SK-N-MC (cell line): ENCODE results near the gene CTCF.

ENCODE experiments used
- DNase-seq: peaks from one replicate; pipeline ENCODE4 v3.0.0-alpha.2; 2011; ENCODE audit warnings: low read depth, low spot score
- H3K27ac ChIP-seq: fragments of 200-600 bp; sonication (generic); 2 replicates; pipeline ENCODE4 v1.5.1; 2016; ENCODE audit warnings: mixed run types
- H3K36me3 ChIP-seq: fragments of 200-600 bp; sonication (generic); 2 replicates; pipeline ENCODE4 v1.6.1; 2017; ENCODE audit warnings: antibody characterized with exemption, low read length, mixed read lengths; ENCODE audit not compliant: insufficient read depth
- H3K4me3 ChIP-seq: fragments of 200-600 bp; sonication (generic); 2 replicates; pipeline ENCODE4 v1.5.1; 2016
- H3K9ac ChIP-seq: fragments of 200-600 bp; sonication (generic); 2 replicates; pipeline ENCODE4 v1.8.0; 2017; ENCODE audit warnings: mixed run types, mixed read lengths; ENCODE audit not compliant: insufficient read length
- H3K9me3 ChIP-seq: fragments of 200-600 bp; sonication (generic); 2 replicates; pipeline ENCODE4 v1.6.1; 2017; ENCODE audit warnings: low read depth, mild to moderate bottlenecking, antibody characterized with exemption, low read length, moderate library complexity, mixed read lengths
- EZH2 ChIP-seq: fragments of 200-600 bp; sonication (generic); IDR thresholded peaks from one replicate; pipeline ENCODE4 v1.6.1; 2017; ENCODE audit warnings: antibody characterized with exemption
- FOXP2 ChIP-seq: optimal IDR thresholded peaks from 2 replicates; pipeline ENCODE3; 2011; ENCODE audit warnings: mild to moderate bottlenecking, moderate library complexity; ENCODE audit not compliant: insufficient read depth; ENCODE audit errors: extremely low read length, control extremely low read depth
- POLR2AphosphoS5 ChIP-seq: IDR thresholded peaks from 2 replicates; pipeline ENCODE4 v1.6.1; 2012; ENCODE audit warnings: mild to moderate bottlenecking, low read depth, low read length, borderline replicate concordance

CTCF gene

DNA sequence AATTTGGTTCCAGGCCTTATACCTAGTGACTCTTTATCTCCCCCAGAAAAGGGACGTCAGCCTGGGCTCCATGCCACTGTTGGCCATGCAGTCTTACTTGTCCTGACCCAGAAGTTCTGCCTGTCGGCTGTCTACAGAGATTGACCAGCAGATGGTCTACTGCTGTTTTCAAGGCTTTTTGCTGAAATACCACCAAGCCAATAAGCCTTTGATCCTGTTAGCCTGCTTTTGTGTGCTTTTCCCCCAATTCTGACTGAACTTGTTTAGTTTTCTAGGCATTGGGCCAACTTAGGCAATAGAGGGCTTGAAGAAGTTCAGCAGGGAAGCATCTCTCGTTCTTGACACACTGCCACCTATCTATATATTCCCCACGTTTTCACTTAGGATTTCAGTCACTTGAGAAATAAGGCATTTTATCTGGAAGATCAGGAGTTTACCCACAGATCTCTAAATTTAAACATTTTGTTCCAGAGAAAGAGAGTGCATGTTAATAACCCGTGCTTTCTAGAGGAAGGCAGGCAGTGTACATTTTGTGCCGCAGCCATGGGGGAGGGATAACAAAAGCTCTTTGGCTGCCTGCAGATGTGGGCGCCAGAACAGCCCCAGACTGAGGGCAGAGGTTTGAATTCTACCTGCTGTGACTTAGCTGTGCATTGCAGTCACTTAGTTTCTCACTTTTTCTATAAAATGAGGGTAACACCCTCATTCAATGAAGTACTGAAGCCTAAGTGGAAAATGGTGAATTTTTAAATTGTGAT, 70.3 kb downstream of the CTCF start:
- Histone ChIP-seq H3K9me3 (no peaks in the 10 kb centered on the region), H3K9ac (no peak overlapping the region), H3K4me3 (no peak overlapping the region), H3K27ac (no peak overlapping the region), H3K36me3 (peaks cover 26% of the 10 kb centered on the region; the same call in 1 of the 2 replicates)
- no peak for TF ChIP-seq POLR2AphosphoS5
- TF ChIP-seq EZH2: no peak
- TF ChIP-seq FOXP2: no peak
- DNase-seq: no peak

DNA sequence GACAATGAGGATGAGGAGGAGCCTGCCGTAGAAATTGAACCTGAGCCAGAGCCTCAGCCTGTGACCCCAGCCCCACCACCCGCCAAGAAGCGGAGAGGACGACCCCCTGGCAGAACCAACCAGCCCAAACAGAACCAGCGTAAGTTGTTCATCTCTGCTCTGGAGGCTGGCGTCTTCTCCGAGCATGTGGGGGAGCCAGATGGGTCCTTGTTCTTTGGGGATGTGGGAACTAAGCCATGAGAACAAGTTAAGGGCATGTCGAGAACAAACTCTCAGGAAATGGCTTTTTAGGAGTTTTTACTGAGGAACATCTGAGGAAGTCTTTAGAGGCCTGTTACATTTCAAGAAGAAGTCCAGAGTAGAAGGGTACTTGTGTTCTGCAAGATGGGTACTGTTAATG, 74.4 kb downstream of the CTCF start:
- Histone ChIP-seq H3K9me3 (no peaks in the 10 kb centered on the region), H3K27ac (no peak overlapping the region), H3K9ac (no peak overlapping the region), H3K36me3 (peaks cover 25% of the 10 kb centered on the region; the same call in 1 of the 2 replicates), H3K4me3 (no peak overlapping the region)
- DNase-seq: no peak
- TF ChIP-seq POLR2AphosphoS5 (no peak), EZH2 (no peak), FOXP2 (no peak)

DNA sequence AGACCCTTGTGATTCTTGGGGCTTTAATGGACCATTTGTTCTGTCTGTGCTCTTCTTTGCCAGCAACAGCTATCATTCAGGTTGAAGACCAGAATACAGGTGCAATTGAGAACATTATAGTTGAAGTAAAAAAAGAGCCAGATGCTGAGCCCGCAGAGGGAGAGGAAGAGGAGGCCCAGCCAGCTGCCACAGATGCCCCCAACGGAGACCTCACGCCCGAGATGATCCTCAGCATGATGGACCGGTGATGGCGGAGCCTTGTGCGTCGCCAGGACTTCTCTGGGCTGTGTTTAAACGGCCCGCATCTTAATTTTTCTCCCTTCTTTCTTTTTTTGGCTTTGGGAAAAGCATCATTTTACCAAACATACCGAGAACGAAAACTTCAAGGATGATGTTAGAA, 75.3 kb downstream of the CTCF start:
- no peak for TF ChIP-seq FOXP2
- no peak for TF ChIP-seq POLR2AphosphoS5
- no peak for TF ChIP-seq EZH2
- H3K27ac ChIP-seq: no peak overlapping the region
- peaks cover 25% of the 10 kb centered on the region; the same call in 1 of the 2 replicates for H3K36me3 ChIP-seq
- H3K4me3 ChIP-seq: no peak overlapping the region
- H3K9ac ChIP-seq: no peak overlapping the region
- H3K9me3 ChIP-seq: no peaks in the 10 kb centered on the region
- DNase-seq: no peak

DNA sequence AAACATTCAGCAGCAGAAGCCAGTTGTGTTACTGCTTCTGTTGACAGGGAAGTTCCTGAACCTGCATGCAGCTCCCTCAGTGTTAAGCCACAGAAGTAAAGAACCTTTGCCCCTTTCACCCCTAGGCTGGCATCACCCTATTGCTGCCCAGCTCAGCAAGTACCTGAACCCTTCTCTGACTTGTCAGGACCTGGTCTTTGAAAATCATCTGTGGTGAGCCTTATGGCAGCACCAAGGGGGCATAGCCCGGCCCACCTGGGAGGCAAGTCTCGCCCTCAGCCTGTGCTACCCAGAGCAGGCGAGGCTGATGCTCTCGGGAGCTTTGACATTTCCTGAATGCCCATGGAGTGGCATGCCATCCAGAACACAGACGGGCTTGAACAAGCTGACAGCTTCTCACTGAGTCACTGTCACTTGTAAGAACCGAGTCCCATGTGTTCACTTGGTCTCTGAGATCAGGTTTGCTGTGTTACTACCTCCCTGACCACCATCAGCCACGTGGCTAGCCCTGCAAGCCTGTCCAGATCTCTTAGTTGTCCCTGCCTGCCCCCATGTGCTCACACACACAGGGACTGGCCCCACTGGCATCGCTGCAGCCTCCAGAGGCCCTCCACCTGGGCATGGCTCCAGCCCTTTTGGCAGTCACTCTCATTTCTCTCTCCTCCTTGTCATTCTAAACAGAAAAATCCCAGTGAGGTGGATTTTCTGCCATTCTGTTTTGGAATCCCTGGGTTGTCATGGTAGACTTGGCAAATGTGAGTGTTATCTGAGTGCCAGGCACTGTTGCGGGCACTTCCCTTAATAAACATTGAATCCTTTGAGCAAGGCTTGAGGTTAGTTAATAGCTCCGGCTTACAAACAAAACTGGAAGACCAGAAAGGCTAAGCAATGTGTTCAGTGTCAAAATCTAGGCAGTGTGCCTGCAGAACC, 79.7 kb downstream of the CTCF start:
- Histone ChIP-seq H3K9ac (no peak overlapping the region), H3K9me3 (no peaks in the 10 kb centered on the region), H3K4me3 (no peak overlapping the region), H3K36me3 (peaks cover 10% of the 10 kb centered on the region; the same call in 1 of the 2 replicates), H3K27ac (no peak overlapping the region)
- TF ChIP-seq POLR2AphosphoS5: no peak
- no peak for TF ChIP-seq FOXP2
- TF ChIP-seq EZH2: no peak
- no peak for DNase-seq

DNA sequence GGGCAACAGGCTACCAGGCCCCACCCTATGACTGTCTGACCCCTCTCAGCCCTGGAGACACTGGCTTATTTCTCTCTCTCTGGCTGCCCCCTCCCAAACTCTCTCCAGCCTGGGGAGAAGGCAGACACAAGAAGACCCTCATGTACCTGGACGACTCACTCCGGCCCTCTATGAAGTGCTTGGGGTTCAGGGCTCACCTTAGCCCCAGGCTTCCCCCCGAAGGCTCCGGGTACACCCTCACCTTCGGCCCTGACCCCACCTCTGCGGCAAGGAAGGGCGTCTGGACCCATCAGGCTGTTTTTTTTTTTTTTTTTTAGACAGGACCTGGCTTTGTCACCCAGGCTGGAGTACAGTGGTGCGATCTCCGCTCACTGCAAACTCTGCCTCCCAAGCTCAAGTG, 81.7 kb downstream of the CTCF start:
- no peaks in the 10 kb centered on the region; the same call in 1 of the 2 replicates for H3K36me3 ChIP-seq
- TF ChIP-seq EZH2: no peak
- TF ChIP-seq FOXP2: no peak
- no peak for TF ChIP-seq POLR2AphosphoS5
- H3K27ac ChIP-seq: no peak overlapping the region
- no peak overlapping the region for H3K4me3 ChIP-seq
- H3K9me3 ChIP-seq: no peaks in the 10 kb centered on the region
- no peak overlapping the region for H3K9ac ChIP-seq
- DNase-seq: no peak

DNA sequence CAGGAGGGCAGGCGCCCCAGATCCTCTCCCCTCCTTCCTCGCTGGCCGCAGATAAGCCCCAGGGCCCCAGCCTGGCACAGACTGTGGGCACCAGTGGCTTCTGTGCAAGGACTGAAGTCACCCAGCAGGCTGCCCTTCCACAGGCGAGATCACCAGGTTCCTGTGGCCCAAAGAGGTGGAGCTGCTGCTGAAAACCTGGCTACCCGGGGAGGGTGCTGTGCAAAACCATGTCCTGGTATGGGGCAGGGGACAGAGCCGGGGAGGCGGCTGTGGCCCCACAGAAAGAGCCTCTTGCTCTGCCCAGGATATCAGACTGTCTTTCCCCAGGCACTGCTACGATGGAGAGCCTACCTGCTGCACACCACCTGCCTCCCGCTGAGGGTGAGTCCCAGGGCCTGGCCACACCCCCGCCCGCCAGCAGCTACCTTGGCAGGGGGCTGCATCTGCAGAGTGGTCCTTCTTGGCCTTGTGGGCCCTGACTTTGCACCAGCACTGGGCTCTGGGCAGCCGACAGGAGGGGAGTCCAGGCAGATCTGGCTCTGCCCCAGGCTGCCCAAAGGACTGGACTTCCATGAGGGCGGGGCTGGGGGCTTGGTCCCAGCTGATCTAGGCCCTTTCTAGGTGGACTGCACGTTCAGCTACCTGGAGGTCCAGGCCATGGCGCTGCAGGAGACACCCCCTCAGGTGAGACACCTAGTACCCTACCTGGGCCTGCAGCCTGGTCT, 83.2 kb downstream of the CTCF start:
- no peak for DNase-seq
- H3K9ac ChIP-seq: no peak overlapping the region
- TF ChIP-seq POLR2AphosphoS5 (no peak), FOXP2 (no peak), EZH2 (no peak)
- H3K9me3 ChIP-seq: no peaks in the 10 kb centered on the region
- H3K4me3 ChIP-seq: no peak overlapping the region
- H3K36me3 ChIP-seq: no peaks in the 10 kb centered on the region
- H3K27ac ChIP-seq: no peak overlapping the region

DNA sequence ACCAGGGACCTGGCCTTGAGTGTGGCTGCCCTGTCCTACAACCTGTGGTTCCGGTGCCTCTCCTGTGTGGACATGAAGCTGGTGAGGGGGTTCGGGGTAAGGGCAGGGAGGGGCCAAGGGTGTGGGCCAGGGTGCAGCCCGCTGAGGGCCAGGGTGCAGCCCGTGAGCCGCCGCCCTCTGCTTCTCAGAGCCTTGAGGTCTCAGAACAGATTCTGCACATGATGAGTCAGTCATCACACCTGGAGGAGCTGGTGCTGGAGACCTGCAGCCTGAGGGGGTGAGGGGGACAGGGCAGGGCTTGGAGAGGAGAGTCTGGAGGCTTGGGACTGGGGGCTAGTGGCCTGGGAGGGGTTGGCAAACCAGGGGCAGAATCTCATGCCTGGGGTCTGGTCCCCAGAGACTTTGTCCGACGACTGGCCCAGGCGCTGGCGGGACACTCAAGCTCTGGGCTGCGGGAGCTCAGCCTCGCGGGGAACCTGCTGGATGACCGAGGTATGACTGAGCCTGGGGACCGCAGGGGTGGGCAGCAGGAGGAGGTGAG, 84.9 kb downstream of the CTCF start:
- no peaks in the 10 kb centered on the region for H3K36me3 ChIP-seq
- TF ChIP-seq POLR2AphosphoS5 (no peak), FOXP2 (no peak), EZH2 (no peak)
- no peak overlapping the region for H3K9ac ChIP-seq
- no peaks in the 10 kb centered on the region for H3K9me3 ChIP-seq
- H3K27ac ChIP-seq: no peak overlapping the region
- no peak overlapping the region for H3K4me3 ChIP-seq
- DNase-seq: no peak
